Esophagus muscularis mucosa (tissue), 4 donors: ENCODE results near the gene HIC1. TPM values are rescaled to one million over a fixed set of nuclear protein-coding genes. Genes with fewer than 3 reads are reported as not detected.
A peak's percentile ranks its signal among the peaks of the same experiment; 100 is the strongest.

Source experiments
- DNase-seq: peaks from one replicate; pipeline ENCODE4 v3.0.0-alpha.2; 2017; ENCODE audit errors: extremely low spot score
- H3K27ac ChIP-seq, 4 donors: fragments of 200-600 bp; sonication (generic); replicated peaks in 1 of 4; 1 replicate in 3 of 4; 2 replicates in 1 of 4; pipeline ENCODE4 v1.5.1; 2016 to 2019; ENCODE audit warnings: mild to moderate bottlenecking in 1 of 4
- H3K27me3 ChIP-seq, 4 donors: fragments of 200-600 bp; sonication (generic); one replicate each; pipeline versions ENCODE4 v1.5.1 to v1.6.0; 2016 to 2019
- H3K36me3 ChIP-seq, 4 donors: fragments of 200-600 bp; sonication (generic); one replicate each; pipeline ENCODE4 v1.5.1; 2016 to 2019
- H3K4me1 ChIP-seq, 4 donors: fragments of 200-600 bp; sonication (generic); one replicate each; pipeline ENCODE4 v1.5.1; 2016 to 2019
- H3K4me3 ChIP-seq, 4 donors: fragments of 200-600 bp; sonication (generic); 1 replicate in 2 of 4; 2 replicates in 2 of 4; pipeline ENCODE4 v1.5.1; 2016 to 2019; ENCODE audit warnings: mild to moderate bottlenecking in 4 of 4, moderate library complexity in 1 of 4
- H3K9me3 ChIP-seq, 4 donors: fragments of 200-600 bp; sonication (generic); 1 replicate in 3 of 4; 2 replicates in 1 of 4; pipeline ENCODE4 v1.5.1; 2016 to 2019
- CTCF ChIP-seq, 3 experiments: fragments of 200-600 bp in 2 of 3; fragments of 450-650 bp in 1 of 3; sonication (generic) in 2 of 3; IDR thresholded peaks; one replicate each; pipeline ENCODE4 v1.5.1; 2017 to 2019; ENCODE audit warnings: antibody characterized with exemption in 3 of 3, mild to moderate bottlenecking in 2 of 3, moderate library complexity in 1 of 3
- EP300 ChIP-seq: sonication (generic); formaldehyde crosslinking; IDR thresholded peaks from one replicate; pipeline ENCODE4 v1.6.1; 2017; ENCODE audit warnings: antibody characterized with exemption
- POLR2A ChIP-seq: fragments of 450-650 bp; IDR thresholded peaks from one replicate; pipeline ENCODE4 v1.6.1; 2017; ENCODE audit warnings: antibody characterized with exemption, moderate library complexity, mild to moderate bottlenecking, low read depth
- POLR2AphosphoS5 ChIP-seq, 2 donors: sonication (generic); formaldehyde crosslinking; IDR thresholded peaks; one replicate each; pipeline ENCODE4 v1.6.1; 2017; ENCODE audit warnings: antibody characterized with exemption in 2 of 2
- WGBS: methylation state at CpG from one replicate; pipeline ENCODE4 v1.1.5; 2018; 5-methylcytosine and 5-hydroxymethylcytosine counted together
- intact Hi-C: fragments of 100-400 bp; cut with DNase I; formaldehyde crosslinking; loops from one replicate; pipeline ENCODE4 v1.15.1; 2023
- total RNA-seq, 4 donors: library from RNA; depleted of rRNA; stranded (reverse); fragments of >200 nt; gene quantifications; one replicate each; pipeline versions ENCODE4 v1.1.0 to v1.2.1, GENCODE V29; 2016

Gene HIC1
- total RNA-seq, 4 donors from 2014 or later: 48.6 to 86.4 (median 54.9) TPM

GRCh38 chr17:2101448-2102257 is 46.8 kb downstream of the HIC1 start:
- peak overlapping the region in 2 of 4 donors; percentile 12 to 75 for H3K27ac ChIP-seq
- peaks cover 19 to 39% (median 35%) of the 10 kb centered on the region in 4 donors for H3K4me1 ChIP-seq
- TF ChIP-seq EP300 (no peak), CTCF (IDR thresholded peaks at IDR 0.05) (no peak), POLR2AphosphoS5 (IDR thresholded peaks at IDR 0.05) (no peak), POLR2A (no peak)
- intact Hi-C loops: no loop called here
- no peak overlapping the region for H3K4me3 ChIP-seq
- no peaks in the 10 kb centered on the region for H3K27me3 ChIP-seq
- H3K9me3 ChIP-seq: no peaks in the 10 kb centered on the region
- 44% methylated on average over 15 of the region's 15 CpGs for WGBS
- no peaks in the 10 kb centered on the region for H3K36me3 ChIP-seq
- no peak for DNase-seq

GRCh38 chr17:2102931-2103809 is 48.3 kb downstream of the HIC1 start:
- no peaks in the 10 kb centered on the region for H3K27me3 ChIP-seq
- WGBS: 77% methylated on average over 9 of the region's 9 CpGs
- no peaks in the 10 kb centered on the region for H3K36me3 ChIP-seq
- H3K4me1 ChIP-seq: peaks cover 31 to 54% (median 49%) of the 10 kb centered on the region in 4 donors
- intact Hi-C loops: no loop called here
- no peaks in the 10 kb centered on the region for H3K9me3 ChIP-seq
- peak overlapping the region; percentile 29 to 75 (median 66) for H3K27ac ChIP-seq
- no peak for DNase-seq
- peak in 1 of 2 donors; percentile 32 for TF ChIP-seq POLR2AphosphoS5 (IDR thresholded peaks at IDR 0.05)
- no peak for TF ChIP-seq CTCF (IDR thresholded peaks at IDR 0.05)
- H3K4me3 ChIP-seq: no peak overlapping the region

GRCh38 chr17:2105663-2106062 is 50.8 kb downstream of the HIC1 start:
- TF ChIP-seq POLR2AphosphoS5 (IDR thresholded peaks at IDR 0.05): no peak
- TF ChIP-seq POLR2A: no peak
- TF ChIP-seq CTCF (IDR thresholded peaks at IDR 0.05): no peak
- TF ChIP-seq EP300: no peak
- Histone ChIP-seq H3K4me1 (peaks cover 31 to 58% (median 50%) of the 10 kb centered on the region in 4 donors), H3K9me3 (no peaks in the 10 kb centered on the region), H3K36me3 (no peaks in the 10 kb centered on the region), H3K27me3 (no peaks in the 10 kb centered on the region), H3K4me3 (no peak overlapping the region), H3K27ac (peak overlapping the region in 3 of 4 donors; percentile 12 to 34 (median 12))
- intact Hi-C loops: no loop called here
- no peak for DNase-seq
- WGBS: 65% methylated on average over 1 of the region's 1 CpG

GRCh38 chr17:2106308-2106955 is 51.5 kb downstream of the HIC1 start:
- Histone ChIP-seq H3K27ac (peak overlapping the region; percentile 31 to 51 (median 41)), H3K4me3 (no peak overlapping the region), H3K9me3 (no peaks in the 10 kb centered on the region), H3K27me3 (no peaks in the 10 kb centered on the region), H3K4me1 (peaks cover 28 to 53% (median 47%) of the 10 kb centered on the region in 4 donors), H3K36me3 (peaks cover 0 to under 1% (median 0%) of the 10 kb centered on the region in 4 donors)
- WGBS: 56% methylated on average over 11 of the region's 11 CpGs
- intact Hi-C loops: no loop called here
- TF ChIP-seq POLR2A (no peak), CTCF (IDR thresholded peaks at IDR 0.05) (no peak), POLR2AphosphoS5 (IDR thresholded peaks at IDR 0.05) (no peak), EP300 (no peak)
- no peak for DNase-seq
